IMR-90 (cell line): Measurements from ENCODE around the gene DAZ4. TPM values are rescaled to one million over a fixed set of nuclear protein-coding genes. Genes with fewer than 3 reads are reported as not detected.
"Not testable (repeated sequence)": the region's sequence is repeated elsewhere in the genome, so short reads cannot be mapped to it uniquely, and the experiment has no call there.

Source experiments
- ATAC-seq: fragments of 200-7000 bp; cut with Tn5 transposase; 2 replicates; pipeline ENCODE4 v1.9.1; 2020; ENCODE audit warnings: low read depth, mild to moderate bottlenecking, moderate library complexity
- BruUV-seq: library from RNA; stranded (reverse); fragments of 400-500 nt; replicated peaks from 2 replicates; lab custom pipeline; 2021; lab: Mats Ljungman, UMichigan
- CTCF ChIA-PET: fragments of 300-600 bp; formaldehyde crosslinking; extraction: SDS; loops from one replicate; lab custom pipeline; 2021; ENCODE audit warnings: antibody characterized with exemption; lab: Yijun Ruan, JAX
- POLR2A ChIA-PET: fragments of 300-600 bp; sonication (Branson Sonifier 250); formaldehyde crosslinking; loops from one replicate; lab custom pipeline; 2022; ENCODE audit warnings: antibody characterized with exemption; ENCODE audit not compliant: unreplicated experiment; lab: Charles Lee
- DNase-seq: peaks from one replicate; pipeline ENCODE4 v3.0.0; 2013
- H2AFZ ChIP-seq: replicated peaks from 2 replicates; pipeline ENCODE3; 2013; ENCODE audit warnings: low read length, mild to moderate bottlenecking; ENCODE audit not compliant: poor library complexity
- H2AK5ac ChIP-seq: 2 replicates; pipeline ENCODE4 v1.6.1; 2013; ENCODE audit warnings: low read depth, low read length, inconsistent platforms
- H2AK9ac ChIP-seq: replicated peaks from 2 replicates; pipeline ENCODE3; 2013; ENCODE audit warnings: mild to moderate bottlenecking, low read depth, low read length, moderate library complexity; ENCODE audit not compliant: poor library complexity
- H2BK120ac ChIP-seq: 2 replicates; pipeline ENCODE4 v1.6.1; 2013; ENCODE audit warnings: low read depth, low read length, inconsistent platforms
- H2BK15ac ChIP-seq: 3 replicates; pipeline ENCODE4 v1.6.1; 2013; ENCODE audit warnings: low read depth, low read length, inconsistent platforms
- H2BK20ac ChIP-seq: 2 replicates; pipeline ENCODE4 v1.6.1; 2013; ENCODE audit warnings: low read depth, mild to moderate bottlenecking, inconsistent platforms, low read length, moderate library complexity
- H2BK5ac ChIP-seq: 2 replicates; pipeline ENCODE4 v1.6.1; 2013; ENCODE audit warnings: mild to moderate bottlenecking, low read depth, low read length, inconsistent platforms; ENCODE audit not compliant: poor library complexity, severe bottlenecking
- H3K14ac ChIP-seq: replicated peaks from 2 replicates; pipeline ENCODE4 v1.6.1; 2013; ENCODE audit warnings: low read depth, low read length, inconsistent platforms
- H3K18ac ChIP-seq: 2 replicates; pipeline ENCODE4 v1.6.1; 2013; ENCODE audit warnings: low read depth, low read length, control low read depth
- H3K23ac ChIP-seq: 2 replicates; pipeline ENCODE4 v1.6.1; 2013; ENCODE audit warnings: low read depth, low read length, inconsistent platforms
- H3K27ac ChIP-seq: 2 replicates; pipeline ENCODE4 v1.5.1; 2013; ENCODE audit warnings: mild to moderate bottlenecking, control low read depth, low read length; ENCODE audit not compliant: insufficient read depth
- H3K27me3 ChIP-seq: 2 replicates; pipeline ENCODE4 v1.6.1; 2013; ENCODE audit warnings: low read length; ENCODE audit not compliant: control insufficient read depth, insufficient read depth
- H3K36me3 ChIP-seq: 2 replicates; pipeline ENCODE4 v1.6.1; 2013; ENCODE audit warnings: low read length, mixed read lengths; ENCODE audit not compliant: control insufficient read depth, insufficient read depth
- H3K4ac ChIP-seq: 2 replicates; pipeline ENCODE4 v1.6.1; 2013; ENCODE audit warnings: low read depth, low read length, inconsistent platforms
- H3K4me1 ChIP-seq: 2 replicates; pipeline ENCODE4 v1.6.1; 2013; ENCODE audit warnings: low read length, mixed read lengths; ENCODE audit not compliant: control insufficient read depth, insufficient read depth
- H3K4me2 ChIP-seq: 2 replicates; pipeline ENCODE4 v1.6.1; 2013; ENCODE audit warnings: low read depth, mild to moderate bottlenecking, control low read depth, low read length, moderate library complexity
- H3K4me3 ChIP-seq: 2 replicates; pipeline ENCODE4 v1.5.1; 2013; ENCODE audit warnings: low read depth, mild to moderate bottlenecking, control low read depth, low read length, moderate library complexity; ENCODE audit not compliant: insufficient read depth
- H3K56ac ChIP-seq: 2 replicates; pipeline ENCODE4 v1.6.1; 2013; ENCODE audit warnings: low read length, inconsistent platforms; ENCODE audit not compliant: insufficient read depth; ENCODE audit errors: extremely low read depth
- H3K79me1 ChIP-seq, 2 experiments: 2 replicates each; pipeline ENCODE4 v1.6.1; 2013; ENCODE audit warnings: low read length in 2 of 2, inconsistent platforms in 1 of 2, low read depth in 1 of 2
- H3K9ac ChIP-seq: 2 replicates; pipeline ENCODE4 v1.6.1; 2013; ENCODE audit warnings: low read depth, low read length, control low read depth
- H3K9me1 ChIP-seq: 2 replicates; pipeline ENCODE4 v1.6.1; 2013; ENCODE audit warnings: low read length, inconsistent platforms; ENCODE audit not compliant: insufficient read depth
- H3K9me3 ChIP-seq: 2 replicates; pipeline ENCODE4 v1.6.1; 2013; ENCODE audit warnings: low read length; ENCODE audit not compliant: control insufficient read depth, insufficient read depth
- H4K20me1 ChIP-seq: 2 replicates; pipeline ENCODE4 v1.6.1; 2013; ENCODE audit warnings: low read length, inconsistent platforms; ENCODE audit not compliant: insufficient read depth
- H4K5ac ChIP-seq: 2 replicates; pipeline ENCODE4 v1.6.1; 2013; ENCODE audit warnings: mild to moderate bottlenecking, low read depth, low read length, control low read depth
- H4K8ac ChIP-seq, 2 experiments: 2 replicates each; pipeline ENCODE4 v1.6.1; 2013; ENCODE audit warnings: low read depth in 2 of 2, low read length in 2 of 2, control low read depth in 1 of 2, inconsistent platforms in 1 of 2
- H4K91ac ChIP-seq: 2 replicates; pipeline ENCODE4 v1.6.1; 2013; ENCODE audit warnings: low read depth, low read length, inconsistent platforms; ENCODE audit not compliant: insufficient read depth
- WGBS, 2 experiments: methylation state at CpG; one replicate each; pipeline versions ENCODE4 v1.1.5 to v1.1.7; 2013; ENCODE audit warnings: missing lambda C conversion rate in 2 of 2; ENCODE audit not compliant: insufficient read length in 1 of 2; ENCODE audit errors: extremely low coverage in 2 of 2; 5-methylcytosine and 5-hydroxymethylcytosine counted together
- dilution Hi-C: fragments of 300-500 bp; cut with HindIII; formaldehyde crosslinking; loops from one replicate; pipeline ENCODE4 v1.14.3; 2018; ENCODE audit warnings: low sequenced_read_pairs; ENCODE audit not compliant: unreplicated experiment
- in situ Hi-C: fragments of 300-500 bp; cut with MboI; formaldehyde crosslinking; loops from 3 replicates; pipeline ENCODE4 v1.14.3; 2019; ENCODE audit warnings: low sequenced_read_pairs, inconsistent platforms, mixed read lengths
- intact Hi-C: fragments of 100-400 bp; cut with micrococcal nuclease; formaldehyde crosslinking; loops from 2 replicates; pipeline ENCODE4 v1.10.0; 2022
- polyA plus RNA-seq, 3 experiments: library from polyadenylated mRNA; depleted of rRNA; stranded (reverse); fragments of >200 nt; gene quantifications; 2 replicates each; pipeline ENCODE4 v1.2.3, GENCODE V29; 2012; ENCODE audit warnings: low replicate concordance in 1 of 3
- total RNA-seq: library from RNA; depleted of rRNA; stranded (reverse); fragments of >200 nt; gene quantifications from 2 replicates; pipeline ENCODE4 v1.2.3, GENCODE V29; 2012

DAZ4 gene
- total and polyA plus RNA-seq, 2 of the 4 experiments (the other 2 are of a cell fraction), result not detected

DNA sequence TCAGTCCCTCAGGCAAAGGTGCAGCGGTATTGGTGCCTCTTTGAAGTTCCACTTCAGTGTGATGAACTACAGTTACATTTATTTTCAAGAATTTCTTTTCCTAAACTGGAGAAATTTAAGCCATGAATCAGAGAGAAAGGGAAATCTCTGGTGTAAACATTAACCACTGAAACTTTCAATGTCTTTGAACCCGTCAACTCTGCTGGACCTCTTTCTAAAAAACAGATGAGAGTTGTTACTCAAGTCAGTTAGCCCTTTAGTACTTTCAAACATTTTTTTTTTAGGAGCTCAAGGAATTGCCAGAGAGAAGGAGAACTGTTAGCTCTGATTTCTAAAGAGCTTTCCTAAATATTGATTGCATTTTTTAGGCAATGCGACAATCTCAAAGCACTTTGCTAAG is 11.9 kb upstream of the DAZ4 start:
- H3K36me3 ChIP-seq, CTCF ChIA-PET, H3K18ac ChIP-seq, H3K9ac ChIP-seq, H2BK20ac ChIP-seq, H3K9me1 ChIP-seq, H4K5ac ChIP-seq, H2BK5ac ChIP-seq, intact Hi-C loops, BruUV-seq, H2AFZ ChIP-seq, POLR2A ChIA-PET, H3K4me2 ChIP-seq, H4K8ac ChIP-seq, H2BK15ac ChIP-seq, in situ Hi-C loops, H3K23ac ChIP-seq, H3K56ac ChIP-seq, H3K27ac ChIP-seq, H3K14ac ChIP-seq, dilution Hi-C loops, ATAC-seq, H3K9me3 ChIP-seq, H3K79me1 ChIP-seq, H3K4ac ChIP-seq, H3K4me1 ChIP-seq, H3K4me3 ChIP-seq, H2AK9ac ChIP-seq, H2AK5ac ChIP-seq, DNase-seq, H4K91ac ChIP-seq, H4K20me1 ChIP-seq, H2BK120ac ChIP-seq, H3K27me3 ChIP-seq: not testable (repeated sequence)
- WGBS, 2 experiments, result no CpG with 5 or more reads among the region's 3 CpGs

DNA sequence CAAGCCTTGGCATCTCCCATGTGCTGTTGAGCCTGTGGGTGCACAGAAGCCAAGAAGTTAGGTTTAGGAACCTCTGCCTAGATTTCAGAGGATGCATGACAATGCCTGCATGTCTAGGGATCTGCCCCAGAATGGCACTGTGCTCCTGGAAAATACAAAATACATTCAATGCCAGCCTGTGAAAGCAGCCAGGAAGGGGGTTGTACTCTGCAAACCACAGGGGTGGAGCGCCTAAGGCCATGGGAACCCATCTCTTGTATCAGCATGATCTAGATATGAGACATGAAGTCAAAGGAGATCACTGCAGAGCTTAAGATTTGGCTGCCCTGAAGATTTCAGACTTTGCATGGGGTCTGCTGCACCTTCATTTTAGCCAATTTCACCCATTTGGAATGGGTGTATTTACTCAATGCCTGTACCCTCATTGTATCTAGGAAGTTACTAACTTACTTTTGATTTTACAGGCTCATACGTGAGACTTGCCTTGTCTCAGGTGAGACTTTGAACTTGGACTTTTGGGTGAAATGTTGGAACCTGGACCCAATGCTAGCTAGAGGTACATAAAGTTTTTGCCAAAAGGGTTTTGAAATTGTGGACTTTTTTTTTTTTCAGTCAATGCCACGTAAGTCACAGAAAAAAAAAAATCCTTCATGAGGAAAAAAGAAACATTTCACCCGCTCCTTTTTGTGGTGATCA is 9.4 kb upstream of the DAZ4 start:
- WGBS, 2 experiments, result no CpG with 5 or more reads among the region's 4 CpGs
- H3K4me2 ChIP-seq, result not testable (repeated sequence)

More for the DNA sequence above, 9.4 kb upstream of the DAZ4 start:
- H2AK5ac ChIP-seq, H2AFZ ChIP-seq, dilution Hi-C loops, H3K4ac ChIP-seq, H3K27me3 ChIP-seq, CTCF ChIA-PET, H4K20me1 ChIP-seq, H3K9me1 ChIP-seq, H4K8ac ChIP-seq, BruUV-seq, DNase-seq, H3K36me3 ChIP-seq, H3K18ac ChIP-seq, H4K5ac ChIP-seq, H3K4me1 ChIP-seq, H3K9ac ChIP-seq, H2BK120ac ChIP-seq, intact Hi-C loops, H3K9me3 ChIP-seq, H4K91ac ChIP-seq, in situ Hi-C loops, POLR2A ChIA-PET, H3K23ac ChIP-seq, H3K56ac ChIP-seq, ATAC-seq, H3K27ac ChIP-seq, H3K79me1 ChIP-seq, H2BK20ac ChIP-seq, H2BK15ac ChIP-seq, H3K14ac ChIP-seq, H2BK5ac ChIP-seq, H2AK9ac ChIP-seq, H3K4me3 ChIP-seq: not testable (repeated sequence)
